Ishikawa (cell line): ENCODE results near the gene PPP2CA.

Source experiments
- CEBPB ChIP-seq: IDR thresholded peaks from 2 replicates; pipeline ENCODE4 v1.6.1; 2012
- CREB1 ChIP-seq: IDR thresholded peaks from 2 replicates; pipeline ENCODE4 v1.6.1; 2012; ENCODE audit warnings: low read depth
- EGR1 ChIP-seq: IDR thresholded peaks from 2 replicates; pipeline ENCODE4 v1.6.1; 2012
- EP300 ChIP-seq: IDR thresholded peaks from 2 replicates; pipeline ENCODE4 v1.6.1; 2012; ENCODE audit warnings: borderline replicate concordance
- FOXM1 ChIP-seq: IDR thresholded peaks from 2 replicates; pipeline ENCODE4 v1.6.1; 2012; ENCODE audit warnings: low read depth, borderline replicate concordance
- MAX ChIP-seq: IDR thresholded peaks from 2 replicates; pipeline ENCODE4 v1.6.1; 2012
- NFIC ChIP-seq: IDR thresholded peaks from 2 replicates; pipeline ENCODE4 v1.6.1; 2012
- RAD21 ChIP-seq: IDR thresholded peaks from 2 replicates; pipeline ENCODE4 v1.6.1; 2012; ENCODE audit warnings: low read depth
- REST ChIP-seq: IDR thresholded peaks from 2 replicates; pipeline ENCODE4 v1.6.1; 2012; ENCODE audit warnings: low read depth, mild to moderate bottlenecking
- TAF1 ChIP-seq: IDR thresholded peaks from 2 replicates; pipeline ENCODE4 v1.6.1; 2012; ENCODE audit warnings: low read depth, mild to moderate bottlenecking
- TCF12 ChIP-seq: IDR thresholded peaks from 2 replicates; pipeline ENCODE4 v1.6.1; 2012; ENCODE audit warnings: low read depth
- TEAD4 ChIP-seq: IDR thresholded peaks from 2 replicates; pipeline ENCODE4 v1.6.1; 2012
- YY1 ChIP-seq: IDR thresholded peaks from 2 replicates; pipeline ENCODE4 v1.6.1; 2012; ENCODE audit warnings: low read depth
- ZBTB7A ChIP-seq: IDR thresholded peaks from 2 replicates; pipeline ENCODE4 v1.6.1; 2012; ENCODE audit warnings: low read depth

GRCh38 chr5:134148316-134148715 is 77.6 kb downstream of the PPP2CA start:
- TF ChIP-seq MAX = no peak
- no peak for TF ChIP-seq RAD21
- no peak for TF ChIP-seq TAF1
- TF ChIP-seq YY1 = no peak
- TF ChIP-seq NFIC = no peak
- no peak for TF ChIP-seq TEAD4
- TF ChIP-seq EP300 = no peak
- TF ChIP-seq CREB1 = no peak
- no peak for TF ChIP-seq REST
- TF ChIP-seq FOXM1 = no peak
- no peak for TF ChIP-seq EGR1
- no peak for TF ChIP-seq CEBPB
- no peak for TF ChIP-seq TCF12
- no peak for TF ChIP-seq ZBTB7A
